Loucy (cell line): ENCODE results near the gene NTNG1.

Experiments
- EZH2phosphoT487 ChIP-seq: fragments of 200-600 bp; IDR thresholded peaks from 2 replicates; pipeline ENCODE4 v1.6.1; 2018; ENCODE audit warnings: antibody characterized with exemption, mild to moderate bottlenecking, moderate library complexity, borderline replicate concordance
- TF ChIP-seq, protein P1 (sequence below): fragments of 200-600 bp; sonication (generic); conservative IDR thresholded peaks from 2 replicates; pipeline ENCODE4 v1.5.1; 2014; ENCODE audit warnings: mild to moderate bottlenecking, antibody characterized with exemption, low read length

DNA sequence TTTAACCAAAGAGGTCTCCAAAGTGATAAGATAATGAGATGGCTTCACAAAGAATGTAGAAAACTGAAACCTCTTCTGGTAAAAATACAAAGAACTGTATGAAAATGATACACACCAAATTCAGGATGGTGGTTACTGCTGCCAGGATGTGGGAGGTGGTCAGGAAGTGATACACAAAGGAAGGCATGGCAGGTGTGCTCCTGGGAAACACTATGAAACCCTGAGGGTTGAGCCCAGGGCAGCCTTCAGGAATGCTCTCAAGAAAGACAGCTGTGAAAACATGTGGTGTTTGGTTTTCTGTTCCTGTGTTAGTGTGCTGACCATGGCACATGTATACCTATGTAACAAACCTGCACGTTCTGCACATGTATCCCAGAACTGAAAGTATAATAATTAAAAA is 109.3 kb downstream of the NTNG1 start:
- TF ChIP-seq, protein P1, sequence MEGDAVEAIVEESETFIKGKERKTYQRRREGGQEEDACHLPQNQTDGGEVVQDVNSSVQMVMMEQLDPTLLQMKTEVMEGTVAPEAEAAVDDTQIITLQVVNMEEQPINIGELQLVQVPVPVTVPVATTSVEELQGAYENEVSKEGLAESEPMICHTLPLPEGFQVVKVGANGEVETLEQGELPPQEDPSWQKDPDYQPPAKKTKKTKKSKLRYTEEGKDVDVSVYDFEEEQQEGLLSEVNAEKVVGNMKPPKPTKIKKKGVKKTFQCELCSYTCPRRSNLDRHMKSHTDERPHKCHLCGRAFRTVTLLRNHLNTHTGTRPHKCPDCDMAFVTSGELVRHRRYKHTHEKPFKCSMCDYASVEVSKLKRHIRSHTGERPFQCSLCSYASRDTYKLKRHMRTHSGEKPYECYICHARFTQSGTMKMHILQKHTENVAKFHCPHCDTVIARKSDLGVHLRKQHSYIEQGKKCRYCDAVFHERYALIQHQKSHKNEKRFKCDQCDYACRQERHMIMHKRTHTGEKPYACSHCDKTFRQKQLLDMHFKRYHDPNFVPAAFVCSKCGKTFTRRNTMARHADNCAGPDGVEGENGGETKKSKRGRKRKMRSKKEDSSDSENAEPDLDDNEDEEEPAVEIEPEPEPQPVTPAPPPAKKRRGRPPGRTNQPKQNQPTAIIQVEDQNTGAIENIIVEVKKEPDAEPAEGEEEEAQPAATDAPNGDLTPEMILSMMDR: no peak
- TF ChIP-seq EZH2phosphoT487: no peak
